HG03342 (cell line): ENCODE results near the gene SOX21.

Experiments used
- ATAC-seq: cut with Tn5 transposase; IDR thresholded peaks from one replicate; pipeline ENCODE4 v1.9.1; 2021; ENCODE audit warnings: mild to moderate bottlenecking, moderate library complexity; ENCODE audit not compliant: unreplicated experiment

The SOX21 gene

GRCh38 chr13:94682229-94682628, 30.1 kb downstream of the SOX21 start:
- ATAC-seq, result no peak

GRCh38 chr13:94679614-94680013, 32.7 kb downstream of the SOX21 start:
- ATAC-seq, result no peak

- ATAC-seq, result no peak
Observed at GRCh38 chr13:94678845-94679244, 33.5 kb downstream of the SOX21 start.

- ATAC-seq, result no peak
Observed at GRCh38 chr13:94677799-94678198, 34.5 kb downstream of the SOX21 start.

- peak; percentile 79 for ATAC-seq
Observed at GRCh38 chr13:94674609-94675348, 37.6 kb downstream of the SOX21 start.

GRCh38 chr13:94673851-94674250, 38.5 kb downstream of the SOX21 start:
- ATAC-seq, result no peak

GRCh38 chr13:94672400-94672799, 39.9 kb downstream of the SOX21 start:
- ATAC-seq, result no peak

GRCh38 chr13:94667190-94667589, 45.2 kb downstream of the SOX21 start:
- no peak for ATAC-seq

- ATAC-seq, result no peak
Observed at GRCh38 chr13:94666065-94666464, 46.3 kb downstream of the SOX21 start.

- ATAC-seq, result no peak
Observed at GRCh38 chr13:94664889-94665288, 47.5 kb downstream of the SOX21 start.

- ATAC-seq, result no peak
Observed at GRCh38 chr13:94662274-94662945, 49.9 kb downstream of the SOX21 start.

GRCh38 chr13:94661406-94661805, 50.9 kb downstream of the SOX21 start:
- ATAC-seq, result no peak

GRCh38 chr13:94660695-94661326, 51.5 kb downstream of the SOX21 start:
- no peak for ATAC-seq
